GM12892 (cell line): ENCODE data around the gene PLAU.

Experiments used
- POLR2A ChIP-seq: IDR thresholded peaks from 2 replicates; pipeline ENCODE4 v1.6.1; 2011; ENCODE audit warnings: low read depth, low read length, control low read depth
- POLR2AphosphoS5 ChIP-seq: IDR thresholded peaks from 2 replicates; pipeline ENCODE4 v1.6.1; 2011; ENCODE audit warnings: low read depth, low read length, control low read depth
- TAF1 ChIP-seq: IDR thresholded peaks from 2 replicates; pipeline ENCODE4 v1.6.1; 2011; ENCODE audit warnings: low read depth, mild to moderate bottlenecking, control low read depth, low read length, borderline replicate concordance

DNA sequence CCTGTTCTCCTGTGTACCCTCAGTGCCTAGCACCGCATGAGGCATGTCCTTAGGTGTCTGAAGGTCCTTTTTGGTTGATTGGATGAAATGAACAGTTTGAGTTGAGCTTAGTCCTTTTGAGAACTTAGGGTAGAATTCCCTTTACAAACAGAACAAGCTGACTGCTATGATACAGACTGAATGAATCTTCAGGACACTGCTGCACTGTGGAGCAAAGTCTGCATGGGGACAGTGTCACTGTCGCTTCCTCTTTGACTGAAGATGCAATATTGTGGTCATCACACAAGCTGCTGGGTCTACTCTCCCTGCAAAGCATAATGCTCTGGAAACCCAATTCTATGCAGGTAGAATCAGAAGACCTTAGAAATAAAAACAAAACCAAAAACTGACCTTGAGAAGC is 8.6 kb upstream of the PLAU start:
- TF ChIP-seq POLR2A (no peak), POLR2AphosphoS5 (no peak), TAF1 (no peak)
